K562 (cell line): ENCODE measurements around the gene DNASE2. TPM values are rescaled to one million over a fixed set of nuclear protein-coding genes. Genes with fewer than 3 reads are reported as not detected.

Source experiments
- FOXA3 ChIP-seq, 2 experiments: fragments of 450-650 bp in 1 of 2; sonication (generic) in 1 of 2; formaldehyde crosslinking; IDR thresholded peaks in 1 of 2; conservative IDR thresholded peaks in 1 of 2; 2 replicates each; pipeline versions ENCODE4 v1.4.0 to v1.8.0; 2020 to 2022; ENCODE audit warnings: mild to moderate bottlenecking in 2 of 2, missing genetic modification reagents in 1 of 2
- HEY1 ChIP-seq: fragments of 250-450 bp; sonication (Bioruptor Pico); IDR thresholded peaks from 2 replicates; pipeline ENCODE4 v1.5.0; 2020; ENCODE audit warnings: mild to moderate bottlenecking, moderate library complexity, borderline replicate concordance
- JUND ChIP-seq, 2 experiments: IDR thresholded peaks; 2 replicates in 1 of 2; 3 replicates in 1 of 2; pipeline ENCODE4 v1.6.1; 2011; ENCODE audit warnings: borderline replicate concordance in 2 of 2, low read depth in 2 of 2, low read length in 2 of 2, improper control_type of control experiment in 1 of 2, missing biosample characterization in 1 of 2, missing genetic modification characterization in 1 of 2, missing genetic modification reagents in 1 of 2
- KAT8 ChIP-seq: fragments of 450-650 bp; IDR thresholded peaks from 2 replicates; pipeline ENCODE4 v1.6.1; 2016; ENCODE audit warnings: low read depth, mild to moderate bottlenecking
- NFIX ChIP-seq: fragments of 250-450 bp; sonication (Bioruptor Pico); IDR thresholded peaks from 2 replicates; pipeline ENCODE4 v1.4.0; 2020; ENCODE audit warnings: low read depth, mild to moderate bottlenecking, moderate library complexity
- POLR2A ChIP-seq: fragments of 450-650 bp; conservative IDR thresholded peaks from 2 replicates; pipeline ENCODE4 v1.6.1; 2016
- RBM25 ChIP-seq: fragments of 200-400 bp; formaldehyde crosslinking; IDR thresholded peaks from 2 replicates; pipeline ENCODE4 v1.6.1; 2018; ENCODE audit warnings: low read length, low read depth, moderate library complexity; ENCODE audit not compliant: severe bottlenecking
- RBM34 ChIP-seq: fragments of 200-400 bp; formaldehyde crosslinking; IDR thresholded peaks from 2 replicates; pipeline ENCODE4 v1.6.1; 2018; ENCODE audit warnings: low read length, borderline replicate concordance; ENCODE audit not compliant: insufficient read depth
- SIN3B ChIP-seq: fragments of 450-650 bp; IDR thresholded peaks from 2 replicates; pipeline ENCODE4 v1.6.1; 2017; ENCODE audit warnings: low read depth, mild to moderate bottlenecking, moderate library complexity
- SMAD3 ChIP-seq: fragments of 450-650 bp; formaldehyde crosslinking; conservative IDR thresholded peaks from 2 replicates; pipeline ENCODE4 v1.4.0; 2020; ENCODE audit warnings: mild to moderate bottlenecking
- SMARCB1 ChIP-seq: IDR thresholded peaks from 2 replicates; pipeline ENCODE4 v1.6.1; 2011; ENCODE audit warnings: improper control_type of control experiment, low read depth; ENCODE audit not compliant: insufficient read length
- ZNF507 ChIP-seq: conservative IDR thresholded peaks from 2 replicates; pipeline ENCODE4 v1.6.1; 2017; ENCODE audit warnings: missing genetic modification characterization, missing compliant biosample characterization
- polyA plus RNA-seq, 8 experiments: library from polyadenylated mRNA; depleted of rRNA in 4 of 8; stranded (reverse) in 5 of 8; unstranded in 3 of 8; fragments of >200 nt; fragmentation: Nextera tagmentation in 2 of 8; fragmentation: Illumina TruSeq in 1 of 8; extraction: Ambion mirVana in 2 of 8; extraction: Trizol in 1 of 8; gene quantifications; 2 replicates each; pipeline versions ENCODE4 v1.2.1 to v1.2.3, GENCODE V29; 2011 to 2014; ENCODE audit warnings: inconsistent platforms in 1 of 8, missing spikeins in 1 of 8
- total RNA-seq, 7 experiments: library from RNA; depleted of rRNA in 6 of 7; stranded (reverse); fragments of >200 nt in 6 of 7; fragmentation: Illumina TruSeq in 2 of 7; extraction: Trizol in 2 of 7; gene quantifications; 2 replicates each; pipeline versions ENCODE4 v1.2.1 to v1.2.3, GENCODE V29; 2011 to 2021; ENCODE audit warnings: low replicate concordance in 1 of 7
- TF ChIP-seq, protein P1 (sequence below): fragments of 450-650 bp; conservative IDR thresholded peaks from 2 replicates; pipeline ENCODE4 v1.6.1; 2016; ENCODE audit warnings: missing genetic modification characterization, low read depth, mild to moderate bottlenecking, control low read depth, missing compliant biosample characterization
- TF ChIP-seq, protein P2 (sequence below): sonication (generic); formaldehyde crosslinking; IDR thresholded peaks from 2 replicates; pipeline ENCODE4 v1.8.0; 2022; ENCODE audit warnings: mild to moderate bottlenecking, missing genetic modification reagents
- TF ChIP-seq, protein P3 (sequence below): fragments of 450-650 bp; formaldehyde crosslinking; IDR thresholded peaks from 2 replicates; pipeline ENCODE4 v1.4.0; 2022; ENCODE audit warnings: missing genetic modification characterization
- TF ChIP-seq, protein P4 (sequence below): fragments of 450-650 bp; formaldehyde crosslinking; IDR thresholded peaks from 2 replicates; pipeline ENCODE4 v1.4.0; 2020; ENCODE audit warnings: mild to moderate bottlenecking, moderate library complexity
- TF ChIP-seq, protein P5 (sequence below): sonication (generic); formaldehyde crosslinking; IDR thresholded peaks from 2 replicates; pipeline ENCODE4 v1.8.1; 2022; ENCODE audit warnings: missing genetic modification reagents
- TF ChIP-seq, protein P6 (sequence below): sonication (generic); formaldehyde crosslinking; IDR thresholded peaks from 2 replicates; pipeline ENCODE4 v1.8.1; 2022; ENCODE audit warnings: missing genetic modification reagents

Gene DNASE2
- total and polyA plus RNA-seq, 9 of the 15 experiments (the other 6 are each of a cell fraction or from before 2014, with no cell fraction given) = 4.4 to 27.0 (median 20.2) TPM

DNA sequence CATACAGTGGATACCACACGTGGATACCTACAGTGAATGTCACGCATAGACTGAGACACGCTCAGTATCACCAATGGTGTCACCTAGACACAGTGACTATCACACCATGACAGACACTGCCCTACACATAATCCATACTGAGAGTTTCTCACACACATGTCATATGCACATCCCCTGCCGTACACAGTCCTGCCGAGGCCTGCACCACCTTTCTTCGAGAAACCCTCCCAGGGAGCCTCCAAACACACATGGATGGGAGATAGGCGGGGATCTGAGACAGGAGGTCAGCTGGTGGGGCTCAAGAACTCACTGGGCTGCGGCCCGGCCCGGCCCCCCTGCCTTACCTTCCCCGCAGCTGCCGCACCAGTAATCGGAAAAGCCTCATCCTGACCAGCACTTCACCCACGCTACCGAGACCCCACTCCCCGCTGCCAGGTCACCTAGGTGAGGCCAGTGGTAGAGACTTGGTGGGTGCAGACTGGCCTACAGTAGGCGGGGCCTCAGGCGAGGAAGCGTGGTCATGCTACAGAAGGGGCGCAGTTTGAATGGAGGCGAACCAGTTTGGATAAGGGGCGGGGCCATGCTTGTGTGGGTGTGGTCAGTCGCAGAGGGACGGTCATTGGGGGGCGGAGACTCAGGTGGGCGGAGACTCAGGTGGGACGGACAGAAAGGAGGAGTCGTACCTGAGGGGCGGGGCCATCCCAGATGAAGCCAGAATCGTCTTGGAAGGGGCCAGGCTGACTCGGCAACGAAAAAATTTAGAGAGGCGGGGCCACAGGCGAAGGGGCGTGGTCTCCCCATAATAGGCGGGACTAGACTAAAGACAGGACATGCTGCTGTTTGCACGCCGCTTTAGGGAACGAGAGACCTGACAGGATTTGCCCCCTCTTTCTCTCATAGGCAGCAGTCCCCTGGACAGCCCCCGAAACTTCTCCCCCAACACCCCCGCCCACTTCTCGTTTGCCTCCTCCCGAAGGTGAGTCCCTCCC, 40.9 kb downstream of the DNASE2 start (continued):
- TF ChIP-seq, protein P1, sequence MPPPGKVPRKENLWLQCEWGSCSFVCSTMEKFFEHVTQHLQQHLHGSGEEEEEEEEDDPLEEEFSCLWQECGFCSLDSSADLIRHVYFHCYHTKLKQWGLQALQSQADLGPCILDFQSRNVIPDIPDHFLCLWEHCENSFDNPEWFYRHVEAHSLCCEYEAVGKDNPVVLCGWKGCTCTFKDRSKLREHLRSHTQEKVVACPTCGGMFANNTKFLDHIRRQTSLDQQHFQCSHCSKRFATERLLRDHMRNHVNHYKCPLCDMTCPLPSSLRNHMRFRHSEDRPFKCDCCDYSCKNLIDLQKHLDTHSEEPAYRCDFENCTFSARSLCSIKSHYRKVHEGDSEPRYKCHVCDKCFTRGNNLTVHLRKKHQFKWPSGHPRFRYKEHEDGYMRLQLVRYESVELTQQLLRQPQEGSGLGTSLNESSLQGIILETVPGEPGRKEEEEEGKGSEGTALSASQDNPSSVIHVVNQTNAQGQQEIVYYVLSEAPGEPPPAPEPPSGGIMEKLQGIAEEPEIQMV (tag) = no peak
- TF ChIP-seq SMARCB1 (no peak), SMAD3 (no peak), HEY1 (CRISPR knock-in tag) (no peak), KAT8 (no peak), SIN3B (no peak), JUND (IDR thresholded peaks at IDR 0.05; ENCODE audit: borderline replicate concordance, low read depth, low read length) (0 out of 2 replicates have a peak, but pooled peaks have one; percentile 36), JUND (tag; IDR thresholded peaks at IDR 0.05; ENCODE audit: borderline replicate concordance, low read depth, low read length) (no peak), FOXA3 (CRISPR knock-in tag; conservative IDR thresholded peaks at IDR 0.05 in 1 of 2, IDR thresholded peaks at IDR 0.05 in 1 of 2) (no peak), RBM34 (no peak), ZNF507 (no peak), RBM25 (no peak), NFIX (no peak), POLR2A (no peak)
- TF ChIP-seq, protein P2, sequence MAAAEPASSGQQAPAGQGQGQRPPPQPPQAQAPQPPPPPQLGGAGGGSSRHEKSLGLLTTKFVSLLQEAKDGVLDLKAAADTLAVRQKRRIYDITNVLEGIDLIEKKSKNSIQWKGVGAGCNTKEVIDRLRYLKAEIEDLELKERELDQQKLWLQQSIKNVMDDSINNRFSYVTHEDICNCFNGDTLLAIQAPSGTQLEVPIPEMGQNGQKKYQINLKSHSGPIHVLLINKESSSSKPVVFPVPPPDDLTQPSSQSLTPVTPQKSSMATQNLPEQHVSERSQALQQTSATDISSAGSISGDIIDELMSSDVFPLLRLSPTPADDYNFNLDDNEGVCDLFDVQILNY (CRISPR knock-in tag) = 0 out of 2 replicates have a peak, but pooled peaks have one; percentile 65
- TF ChIP-seq, protein P3, sequence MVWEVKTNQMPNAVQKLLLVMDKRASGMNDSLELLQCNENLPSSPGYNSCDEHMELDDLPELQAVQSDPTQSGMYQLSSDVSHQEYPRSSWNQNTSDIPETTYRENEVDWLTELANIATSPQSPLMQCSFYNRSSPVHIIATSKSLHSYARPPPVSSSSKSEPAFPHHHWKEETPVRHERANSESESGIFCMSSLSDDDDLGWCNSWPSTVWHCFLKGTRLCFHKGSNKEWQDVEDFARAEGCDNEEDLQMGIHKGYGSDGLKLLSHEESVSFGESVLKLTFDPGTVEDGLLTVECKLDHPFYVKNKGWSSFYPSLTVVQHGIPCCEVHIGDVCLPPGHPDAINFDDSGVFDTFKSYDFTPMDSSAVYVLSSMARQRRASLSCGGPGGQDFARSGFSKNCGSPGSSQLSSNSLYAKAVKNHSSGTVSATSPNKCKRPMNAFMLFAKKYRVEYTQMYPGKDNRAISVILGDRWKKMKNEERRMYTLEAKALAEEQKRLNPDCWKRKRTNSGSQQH = peak; percentile 55; the same call in 1 of the 2 replicates
- TF ChIP-seq, protein P4, sequence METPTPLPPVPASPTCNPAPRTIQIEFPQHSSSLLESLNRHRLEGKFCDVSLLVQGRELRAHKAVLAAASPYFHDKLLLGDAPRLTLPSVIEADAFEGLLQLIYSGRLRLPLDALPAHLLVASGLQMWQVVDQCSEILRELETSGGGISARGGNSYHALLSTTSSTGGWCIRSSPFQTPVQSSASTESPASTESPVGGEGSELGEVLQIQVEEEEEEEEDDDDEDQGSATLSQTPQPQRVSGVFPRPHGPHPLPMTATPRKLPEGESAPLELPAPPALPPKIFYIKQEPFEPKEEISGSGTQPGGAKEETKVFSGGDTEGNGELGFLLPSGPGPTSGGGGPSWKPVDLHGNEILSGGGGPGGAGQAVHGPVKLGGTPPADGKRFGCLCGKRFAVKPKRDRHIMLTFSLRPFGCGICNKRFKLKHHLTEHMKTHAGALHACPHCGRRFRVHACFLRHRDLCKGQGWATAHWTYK = no peak
- TF ChIP-seq, protein P5, sequence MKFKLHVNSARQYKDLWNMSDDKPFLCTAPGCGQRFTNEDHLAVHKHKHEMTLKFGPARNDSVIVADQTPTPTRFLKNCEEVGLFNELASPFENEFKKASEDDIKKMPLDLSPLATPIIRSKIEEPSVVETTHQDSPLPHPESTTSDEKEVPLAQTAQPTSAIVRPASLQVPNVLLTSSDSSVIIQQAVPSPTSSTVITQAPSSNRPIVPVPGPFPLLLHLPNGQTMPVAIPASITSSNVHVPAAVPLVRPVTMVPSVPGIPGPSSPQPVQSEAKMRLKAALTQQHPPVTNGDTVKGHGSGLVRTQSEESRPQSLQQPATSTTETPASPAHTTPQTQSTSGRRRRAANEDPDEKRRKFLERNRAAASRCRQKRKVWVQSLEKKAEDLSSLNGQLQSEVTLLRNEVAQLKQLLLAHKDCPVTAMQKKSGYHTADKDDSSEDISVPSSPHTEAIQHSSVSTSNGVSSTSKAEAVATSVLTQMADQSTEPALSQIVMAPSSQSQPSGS (CRISPR knock-in tag) = no peak
- TF ChIP-seq, protein P6, sequence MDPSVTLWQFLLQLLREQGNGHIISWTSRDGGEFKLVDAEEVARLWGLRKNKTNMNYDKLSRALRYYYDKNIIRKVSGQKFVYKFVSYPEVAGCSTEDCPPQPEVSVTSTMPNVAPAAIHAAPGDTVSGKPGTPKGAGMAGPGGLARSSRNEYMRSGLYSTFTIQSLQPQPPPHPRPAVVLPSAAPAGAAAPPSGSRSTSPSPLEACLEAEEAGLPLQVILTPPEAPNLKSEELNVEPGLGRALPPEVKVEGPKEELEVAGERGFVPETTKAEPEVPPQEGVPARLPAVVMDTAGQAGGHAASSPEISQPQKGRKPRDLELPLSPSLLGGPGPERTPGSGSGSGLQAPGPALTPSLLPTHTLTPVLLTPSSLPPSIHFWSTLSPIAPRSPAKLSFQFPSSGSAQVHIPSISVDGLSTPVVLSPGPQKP (CRISPR knock-in tag) = no peak
